PC-3 (cell line): ENCODE measurements around the gene P2RX6. TPM values are rescaled to one million over a fixed set of nuclear protein-coding genes. Genes with fewer than 3 reads are reported as not detected.

Source experiments
- ATAC-seq: fragments of 200-7000 bp; cut with Tn5 transposase; 2 replicates; pipeline ENCODE4 v1.9.1; 2020; ENCODE audit warnings: mild to moderate bottlenecking, moderate library complexity
- BruUV-seq: library from RNA; stranded (reverse); fragments of 400-500 nt; replicated peaks from 2 replicates; lab custom pipeline; 2021; lab: Mats Ljungman, UMichigan
- CTCF ChIA-PET: fragments of 300-600 bp; sonication (Branson Sonifier 250); formaldehyde crosslinking; loops from one replicate; lab custom pipeline; 2022; ENCODE audit warnings: antibody characterized with exemption; lab: Charles Lee
- POLR2A ChIA-PET: fragments of 300-600 bp; sonication (Branson Sonifier 250); formaldehyde crosslinking; loops from one replicate; lab custom pipeline; 2022; ENCODE audit warnings: antibody characterized with exemption; ENCODE audit not compliant: unreplicated experiment; lab: Charles Lee
- DNase-seq: peaks from one replicate; pipeline ENCODE4 v3.0.0-alpha.2; 2015
- H2AFZ ChIP-seq: fragments of 300-600 bp; sonication (generic); 2 replicates; pipeline ENCODE4 v1.6.0; 2016; ENCODE audit warnings: antibody characterized with exemption, low read length
- H3F3A ChIP-seq: fragments of 300-600 bp; sonication (generic); one replicate; pipeline ENCODE4 v1.6.0; 2017; ENCODE audit warnings: antibody characterized with exemption, low read length, control low read depth, mild to moderate bottlenecking; ENCODE audit not compliant: unreplicated experiment
- H3K27ac ChIP-seq: fragments of 300-600 bp; sonication (generic); 2 replicates; pipeline ENCODE4 v1.5.1; 2016; ENCODE audit warnings: mild to moderate bottlenecking, low read length
- H3K27me3 ChIP-seq: fragments of 300-600 bp; sonication (generic); 2 replicates; pipeline ENCODE4 v1.6.1; 2016; ENCODE audit warnings: low read length, mixed read lengths
- H3K36me3 ChIP-seq: fragments of 300-600 bp; sonication (generic); 2 replicates; pipeline ENCODE4 v1.6.1; 2016; ENCODE audit warnings: low read depth, mixed run types, low read length, mixed read lengths
- H3K4me1 ChIP-seq: fragments of 300-600 bp; sonication (generic); 2 replicates; pipeline ENCODE4 v1.5.1; 2016; ENCODE audit warnings: low read length; ENCODE audit not compliant: insufficient read depth
- H3K4me2 ChIP-seq: fragments of 300-600 bp; sonication (generic); 2 replicates; pipeline ENCODE4 v1.6.0; 2016; ENCODE audit warnings: low read length
- H3K4me3 ChIP-seq: fragments of 300-600 bp; sonication (generic); 2 replicates; pipeline ENCODE4 v1.5.1; 2016; ENCODE audit warnings: mild to moderate bottlenecking, low read length, mixed read lengths
- H3K79me2 ChIP-seq: fragments of 300-600 bp; sonication (generic); 2 replicates; pipeline ENCODE4 v1.6.1; 2017; ENCODE audit warnings: low read length, mixed read lengths
- H3K9ac ChIP-seq: fragments of 300-600 bp; sonication (generic); 2 replicates; pipeline ENCODE4 v1.6.0; 2016; ENCODE audit warnings: mild to moderate bottlenecking, low read length
- H3K9me2 ChIP-seq: fragments of 300-600 bp; sonication (generic); replicated peaks from 2 replicates; pipeline ENCODE4 v1.6.1; 2016; ENCODE audit warnings: mixed run types, low read length, mixed read lengths
- H3K9me3 ChIP-seq: fragments of 300-600 bp; sonication (generic); 2 replicates; pipeline ENCODE4 v1.6.1; 2016; ENCODE audit warnings: low read length, mixed read lengths
- H4K20me1 ChIP-seq: fragments of 300-600 bp; sonication (generic); 2 replicates; pipeline ENCODE4 v1.6.1; 2016; ENCODE audit warnings: low read length, mixed read lengths
- CTCF ChIP-seq: fragments of 300-600 bp; sonication (generic); conservative IDR thresholded peaks from 2 replicates; pipeline ENCODE4 v1.5.1; 2017; ENCODE audit warnings: antibody characterized with exemption, low read depth, mild to moderate bottlenecking, low read length
- EZH2 ChIP-seq: fragments of 300-600 bp; sonication (generic); IDR thresholded peaks from one replicate; pipeline ENCODE4 v1.6.1; 2017; ENCODE audit warnings: antibody characterized with exemption, mild to moderate bottlenecking, low read length; ENCODE audit not compliant: unreplicated experiment
- EZH2phosphoT487 ChIP-seq: fragments of 300-600 bp; sonication (generic); IDR thresholded peaks from 2 replicates; pipeline ENCODE4 v1.6.1; 2018; ENCODE audit warnings: mild to moderate bottlenecking, antibody characterized with exemption, low read length, borderline replicate concordance
- intact Hi-C: fragments of 100-400 bp; cut with micrococcal nuclease; formaldehyde crosslinking; loops from 2 replicates; pipeline ENCODE4 v1.9.0; 2023
- total RNA-seq: library from RNA; depleted of rRNA; stranded (reverse); fragments of >200 nt; gene quantifications from 2 replicates; pipeline ENCODE4 v1.2.3, GENCODE V29; 2014

Gene P2RX6
- total RNA-seq, 1 experiment from 2014 or later = 1.1 TPM

- intact Hi-C loops = no loop called here
- Histone ChIP-seq H3K9me3 (no peaks in the 10 kb centered on the region), H3F3A (no peaks in the 10 kb centered on the region), H3K4me1 (peaks cover 6% of the 10 kb centered on the region), H3K27me3 (no peaks in the 10 kb centered on the region), H3K36me3 (peaks cover 6% of the 10 kb centered on the region; the same call in 1 of the 2 replicates), H3K9ac (no peak overlapping the region), H3K4me3 (no peak overlapping the region), H3K9me2 (no peaks in the 10 kb centered on the region), H3K79me2 (peaks cover 10% of the 10 kb centered on the region), H3K27ac (no peak overlapping the region), H2AFZ (no peak overlapping the region), H4K20me1 (no peaks in the 10 kb centered on the region), H3K4me2 (no peak overlapping the region)
- TF ChIP-seq EZH2 (no peak), EZH2phosphoT487 (no peak), CTCF (no peak)
- ChIA-PET POLR2A (interaction anchor here (0.6 kb wide), 1 partner anchor 8 kb away, joined by 3 read pairs; no protein-coding TSS in a partner anchor), CTCF (no interaction called here)
- no peak for ATAC-seq
- no TSS peak for BruUV-seq
- DNase-seq = no peak
These were observed 19.5 kb upstream of the P2RX6 start for GRCh38 chr22:20995329-20996030.

- no peaks in the 10 kb centered on the region for H3K27me3 ChIP-seq
- POLR2A ChIA-PET = no interaction called here
- H3F3A ChIP-seq = no peaks in the 10 kb centered on the region
- intact Hi-C loops = no loop called here
- H2AFZ ChIP-seq = no peak overlapping the region
- no peaks in the 10 kb centered on the region for H3K9me2 ChIP-seq
- peaks cover 11% of the 10 kb centered on the region for H3K4me1 ChIP-seq
- H3K27ac ChIP-seq = no peak overlapping the region
- H3K9me3 ChIP-seq = no peaks in the 10 kb centered on the region
- ATAC-seq (no peak), DNase-seq (no peak)
- H3K36me3 ChIP-seq = peaks cover 6% of the 10 kb centered on the region; the same call in 1 of the 2 replicates
- no peak overlapping the region for H3K4me2 ChIP-seq
- no peaks in the 10 kb centered on the region for H4K20me1 ChIP-seq
- H3K79me2 ChIP-seq = peaks cover 16% of the 10 kb centered on the region
- no peak overlapping the region for H3K4me3 ChIP-seq
- TF ChIP-seq EZH2 (no peak), CTCF (no peak), EZH2phosphoT487 (no peak)
- CTCF ChIA-PET = no interaction called here
- no peak overlapping the region for H3K9ac ChIP-seq
- no TSS peak for BruUV-seq
These were observed 18.9 kb upstream of the P2RX6 start for GRCh38 chr22:20996031-20996410.

GRCh38 chr22:20996598-20997535 is 18.1 kb upstream of the P2RX6 start:
- ChIA-PET CTCF (no interaction called here), POLR2A (no interaction called here)
- Histone ChIP-seq H3F3A (no peaks in the 10 kb centered on the region), H3K9me2 (no peaks in the 10 kb centered on the region), H3K4me2 (no peak overlapping the region), H3K27ac (no peak overlapping the region), H3K4me3 (no peak overlapping the region), H2AFZ (no peak overlapping the region), H3K4me1 (peaks cover 17% of the 10 kb centered on the region), H3K9me3 (no peaks in the 10 kb centered on the region), H4K20me1 (no peaks in the 10 kb centered on the region), H3K27me3 (no peaks in the 10 kb centered on the region), H3K9ac (no peak overlapping the region), H3K79me2 (peaks cover 22% of the 10 kb centered on the region), H3K36me3 (peaks cover 6% of the 10 kb centered on the region; the same call in 1 of the 2 replicates)
- BruUV-seq = no TSS peak
- ATAC-seq = no peak
- DNase-seq = no peak
- TF ChIP-seq EZH2 (no peak), CTCF (no peak), EZH2phosphoT487 (no peak)
- intact Hi-C loops = no loop called here
